ENCODE data around the gene OPCML. TPM values are rescaled to one million over a fixed set of nuclear protein-coding genes. Genes with fewer than 3 reads are reported as not detected.

The OPCML gene
- total RNA-seq, 1 donor from 2014 or later: not detected

DNA sequence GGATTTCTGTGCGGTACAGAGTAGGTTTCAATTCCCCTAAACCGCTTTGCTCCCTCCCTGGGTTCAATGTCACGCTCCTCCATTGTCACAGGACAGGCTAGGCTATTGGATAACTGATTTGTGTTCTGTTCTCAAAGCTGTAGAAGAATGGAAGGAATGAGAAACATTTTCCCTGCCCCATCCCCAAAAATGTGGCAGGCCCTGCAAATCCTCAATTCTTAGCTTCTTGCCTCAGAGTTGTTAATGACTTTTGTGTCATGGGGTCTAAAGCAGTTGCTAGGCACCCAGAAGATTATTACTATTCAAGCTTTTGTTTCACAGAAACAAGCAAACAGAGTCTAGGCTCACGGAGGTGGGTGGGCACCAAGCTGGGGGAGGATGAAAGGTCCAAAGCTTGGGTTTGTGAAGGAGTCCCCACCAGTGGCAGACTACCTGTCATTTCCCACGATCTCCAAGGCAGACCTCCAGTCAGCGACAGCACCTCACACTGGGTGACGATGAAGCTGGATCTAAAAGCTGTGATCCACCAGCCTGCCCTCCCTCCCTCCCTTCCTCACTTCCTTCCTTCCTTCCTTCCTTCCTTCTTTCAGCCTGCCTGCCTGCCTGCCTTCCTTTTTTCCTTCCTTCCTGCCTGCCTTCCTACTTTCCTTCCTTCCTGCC lies 1080.2 kb downstream of the OPCML start:
- no peak for DNase-seq

DNA sequence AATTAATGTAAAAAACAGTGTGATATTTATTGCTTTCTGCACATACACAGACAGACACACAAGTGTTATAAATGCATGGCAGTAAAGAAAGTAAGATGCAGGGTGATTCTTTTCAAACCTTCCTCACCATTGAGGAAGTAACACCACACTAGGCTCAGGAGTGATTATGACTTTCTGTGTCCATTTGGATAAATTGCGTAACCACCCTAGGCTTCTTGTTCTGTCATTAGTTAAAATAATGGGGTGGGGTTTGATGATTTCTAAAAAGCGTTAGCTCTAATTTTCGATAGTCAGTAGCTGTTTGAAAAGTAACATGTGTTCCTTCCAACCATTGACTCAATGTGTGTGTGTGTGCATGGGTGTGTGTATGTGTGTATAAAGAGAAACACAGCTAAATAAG lies 1081.7 kb downstream of the OPCML start:
- no peak for DNase-seq

DNA sequence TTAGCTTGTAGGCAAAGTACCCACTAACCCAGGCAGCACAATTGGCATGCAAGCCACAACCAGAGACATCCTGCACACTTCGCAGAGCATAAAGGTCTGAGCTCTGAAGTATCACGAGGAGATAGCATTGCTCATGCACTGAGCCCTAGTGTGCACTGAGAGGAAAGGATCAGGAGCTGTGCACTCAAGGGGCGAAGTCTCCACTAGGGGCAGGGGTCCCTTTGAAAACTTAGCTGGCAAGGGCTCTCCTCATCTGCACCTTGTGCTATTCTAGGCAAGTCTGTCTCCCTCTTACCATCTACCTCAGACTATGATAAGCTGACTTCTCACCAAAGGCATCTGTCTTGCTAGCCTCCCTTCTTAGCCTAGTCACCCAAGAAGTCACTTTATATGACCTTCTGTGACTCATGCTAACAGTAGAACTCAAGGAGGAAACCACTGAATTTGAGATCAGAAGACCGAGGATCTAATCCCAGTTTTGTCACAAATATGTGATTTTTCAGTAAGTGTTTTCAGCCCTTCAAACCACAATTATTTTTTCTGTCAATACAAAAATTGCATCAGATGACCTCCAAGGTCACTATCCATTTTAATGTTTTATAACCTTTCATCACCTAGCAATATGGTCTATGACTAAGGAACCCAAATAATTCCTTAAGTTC lies 1083.8 kb downstream of the OPCML start:
- DNase-seq: no peak

DNA sequence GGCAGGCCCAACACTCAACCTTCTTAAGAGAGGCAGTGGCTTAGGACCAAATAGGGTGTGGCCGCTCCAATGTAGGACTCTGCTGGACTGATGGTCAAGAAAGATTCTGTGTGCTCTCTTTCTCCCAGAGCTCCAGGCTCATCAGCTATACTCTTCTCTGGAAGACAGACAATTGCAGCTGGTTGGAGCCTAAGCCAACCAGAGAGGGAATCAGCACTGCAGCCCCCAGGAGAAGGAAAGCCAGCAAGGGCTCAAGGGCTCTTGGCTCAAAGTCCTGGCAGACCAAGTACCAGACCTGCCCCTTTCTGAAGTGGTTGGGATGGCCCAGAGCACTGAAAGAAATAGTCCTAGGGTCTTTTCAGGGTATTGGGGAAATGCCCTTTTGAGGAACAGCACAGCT lies 1084.5 kb downstream of the OPCML start:
- DNase-seq: no peak

DNA sequence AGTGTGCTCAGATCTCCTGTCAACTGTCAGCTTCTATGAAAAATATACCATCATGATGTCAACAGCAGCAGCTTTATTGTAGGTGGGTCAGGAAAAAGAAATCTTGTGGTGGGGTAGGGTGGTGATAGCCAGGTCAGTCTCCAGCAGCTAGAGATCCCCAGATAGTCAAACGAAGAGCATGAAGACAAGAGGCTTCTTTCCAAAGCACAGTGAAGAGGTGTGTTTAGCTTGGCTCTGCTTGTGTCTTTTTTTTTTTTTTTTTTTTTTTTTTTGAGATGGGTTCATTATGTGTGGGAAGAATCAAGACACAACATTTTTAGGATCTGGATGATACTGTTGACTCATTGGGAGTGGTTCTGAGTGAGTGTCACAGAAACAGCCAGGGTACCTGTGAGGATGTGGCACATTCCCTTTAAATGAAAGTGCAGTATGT lies 1086.4 kb downstream of the OPCML start:
- no peak for DNase-seq

DNA sequence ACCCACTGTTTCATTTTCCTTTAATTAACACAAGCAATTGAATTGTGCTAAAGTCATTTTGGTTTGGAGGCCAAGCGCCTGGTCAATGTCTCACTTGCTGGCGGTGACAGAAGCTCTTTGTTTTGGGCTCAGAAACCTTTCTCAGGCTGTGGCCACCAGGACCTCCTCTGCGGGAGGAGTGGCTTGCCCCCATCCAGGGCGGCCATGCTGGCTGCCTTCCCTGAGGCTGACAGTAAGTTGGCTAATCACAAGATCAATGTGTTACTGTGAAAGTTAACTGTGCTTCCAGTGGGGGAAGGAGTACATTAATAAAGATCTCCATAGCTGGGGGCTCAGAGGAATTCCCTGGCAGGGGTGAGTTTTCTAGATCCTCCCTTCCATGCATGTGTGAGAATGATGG lies 1087.4 kb downstream of the OPCML start:
- no peak for DNase-seq

DNA sequence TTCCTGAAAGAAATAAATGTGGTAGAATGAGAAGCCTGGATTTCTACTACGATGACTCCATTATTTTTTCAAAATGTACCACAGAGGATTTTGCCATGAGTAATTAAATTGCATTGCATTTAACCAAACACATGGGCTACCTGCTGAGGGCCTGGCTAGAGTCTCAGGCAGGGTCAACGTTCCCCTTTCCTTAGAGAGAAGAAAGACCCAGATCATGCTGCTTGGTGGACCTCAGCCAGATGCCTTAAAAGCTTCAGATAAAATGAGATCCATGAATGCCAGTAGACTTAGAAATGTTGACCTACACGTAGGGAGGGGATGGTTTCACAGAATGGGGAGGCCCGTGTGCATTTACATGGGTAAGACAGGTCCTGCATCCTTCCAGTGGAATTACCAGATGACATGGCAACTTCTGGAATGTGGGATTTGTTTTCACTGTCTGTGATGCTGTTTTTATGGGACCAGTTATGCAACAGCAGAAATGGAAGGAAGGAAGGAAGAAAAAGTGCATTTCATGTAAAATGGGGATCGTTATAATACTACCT lies 1092.5 kb downstream of the OPCML start:
- no peak for DNase-seq

DNA sequence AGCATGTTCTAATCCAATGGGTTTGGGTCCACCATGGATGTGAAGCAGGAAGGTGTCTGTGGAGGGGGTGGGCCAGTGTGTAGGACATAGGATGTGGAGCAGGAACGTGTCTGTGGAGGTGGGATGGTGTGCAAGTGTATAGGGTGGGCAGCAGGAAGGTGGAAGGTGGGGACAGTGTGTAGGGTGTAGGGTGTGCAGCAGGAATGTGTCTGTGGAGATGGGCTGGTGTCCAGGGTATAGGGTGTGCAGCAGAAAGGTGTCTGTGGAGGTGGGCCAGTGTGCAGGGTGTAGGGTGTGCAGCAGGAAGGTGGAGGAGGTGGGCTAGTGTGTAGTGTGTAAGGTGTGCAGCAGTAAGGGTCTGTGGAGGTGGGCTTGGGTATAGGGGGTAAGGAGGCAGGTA lies 1093.9 kb downstream of the OPCML start:
- no peak for DNase-seq

DNA sequence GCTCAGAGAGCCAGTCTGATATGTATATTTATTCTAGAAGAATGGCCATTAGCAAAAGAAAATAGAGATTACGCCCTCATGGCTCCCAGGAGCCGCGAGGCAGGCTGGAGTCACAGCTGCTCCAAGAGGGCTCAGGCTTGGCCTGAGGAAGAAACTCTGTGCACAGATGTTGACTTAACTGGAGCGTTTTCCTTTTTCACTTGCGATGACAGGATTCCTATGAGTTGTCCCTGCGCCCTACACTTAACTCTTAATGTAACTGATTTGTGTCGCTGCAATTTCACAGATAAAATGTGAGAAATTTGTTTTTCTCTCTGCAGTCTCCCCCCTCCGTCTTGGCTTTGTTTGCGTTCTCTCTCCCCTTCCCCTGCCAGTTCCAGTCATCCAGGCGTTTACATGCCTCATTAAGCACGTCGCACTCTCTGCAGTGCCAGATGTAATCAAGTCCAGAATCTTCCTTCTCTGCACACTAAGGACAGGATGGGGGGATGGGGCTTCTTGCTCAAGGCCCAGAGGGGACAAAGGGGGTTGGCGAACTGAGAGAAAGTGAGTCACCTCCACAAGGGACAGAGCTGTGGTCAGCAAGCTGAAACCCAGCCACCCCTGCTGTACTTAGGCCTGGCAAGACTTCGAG lies 1101.8 kb downstream of the OPCML start:
- DNase-seq: no peak

DNA sequence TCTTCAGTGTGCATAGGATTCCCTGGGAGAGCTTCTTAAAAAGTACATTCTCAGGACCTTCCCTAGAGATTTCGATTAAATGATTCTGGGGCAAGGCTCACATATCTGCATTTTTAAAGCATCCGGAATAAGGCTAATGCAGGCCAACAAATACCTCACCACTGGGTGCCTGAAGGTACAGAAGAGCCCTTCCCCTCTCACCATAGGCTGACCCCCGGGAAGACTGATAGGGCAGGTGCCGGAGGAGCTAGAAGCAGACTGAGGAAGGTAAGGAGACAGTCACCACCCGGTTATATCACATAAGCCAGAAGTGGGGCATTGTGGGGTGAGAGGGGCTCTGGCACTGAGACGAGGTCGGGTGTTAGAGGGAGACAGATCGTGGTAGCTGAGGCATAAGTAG lies 1102.6 kb downstream of the OPCML start:
- no peak for DNase-seq

DNA sequence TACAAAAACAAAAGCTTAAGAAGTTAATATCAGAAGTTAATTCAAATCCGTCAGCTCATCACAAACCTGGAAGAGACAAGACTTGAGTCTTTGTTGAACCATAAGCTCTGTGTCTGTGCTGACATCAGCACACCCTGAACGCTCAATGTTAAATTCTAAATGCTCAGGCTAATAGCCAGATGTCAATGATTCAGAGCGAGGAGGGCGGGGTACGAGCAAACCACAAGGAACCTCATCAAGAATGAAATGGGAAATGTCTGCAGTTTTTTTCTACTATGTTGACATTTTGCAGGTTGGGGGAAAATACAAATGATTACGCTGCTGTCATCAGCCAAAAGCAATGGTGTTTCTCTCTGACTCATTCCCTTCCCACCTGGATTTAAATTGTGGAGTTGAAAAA lies 1104.7 kb downstream of the OPCML start:
- DNase-seq: no peak

DNA sequence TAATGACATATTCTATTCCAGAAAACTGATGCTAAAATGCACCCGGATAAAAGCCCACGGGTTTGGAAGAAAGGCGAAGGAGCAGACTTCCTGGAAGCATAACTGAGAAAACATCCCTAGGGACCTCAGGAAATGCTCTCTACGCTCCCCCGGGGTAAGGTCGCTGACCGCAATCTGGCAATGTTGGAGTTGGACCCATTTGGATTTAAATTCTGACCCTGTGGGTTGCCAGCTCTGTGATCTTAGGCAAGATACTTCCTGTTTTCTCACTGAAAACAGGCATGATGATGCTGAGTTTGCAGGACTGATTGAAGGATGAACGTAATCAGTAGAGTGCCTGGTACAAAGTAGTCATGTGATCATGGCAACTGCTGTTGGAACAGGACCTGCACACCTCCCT lies 1107.9 kb downstream of the OPCML start:
- DNase-seq: no peak

DNA sequence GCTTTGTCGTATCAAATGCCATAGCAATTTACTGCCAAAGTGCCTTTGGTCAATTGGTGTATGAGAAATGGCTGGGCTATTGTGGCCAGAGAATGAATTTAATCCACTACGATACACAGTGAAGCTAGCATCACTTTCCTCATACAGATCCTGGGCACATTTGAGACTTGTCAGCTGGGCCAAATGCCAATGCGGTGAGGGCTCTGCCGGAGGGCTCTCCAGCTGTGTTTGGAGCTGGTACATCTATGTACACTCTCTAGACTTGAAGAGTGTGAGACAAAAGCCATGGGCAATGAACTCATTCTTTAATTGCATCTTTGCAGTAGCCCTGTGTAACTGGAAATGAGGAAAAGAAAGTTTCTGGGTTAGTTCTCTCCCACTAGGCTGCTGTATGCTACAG lies 1109.0 kb downstream of the OPCML start:
- no peak for DNase-seq

DNA sequence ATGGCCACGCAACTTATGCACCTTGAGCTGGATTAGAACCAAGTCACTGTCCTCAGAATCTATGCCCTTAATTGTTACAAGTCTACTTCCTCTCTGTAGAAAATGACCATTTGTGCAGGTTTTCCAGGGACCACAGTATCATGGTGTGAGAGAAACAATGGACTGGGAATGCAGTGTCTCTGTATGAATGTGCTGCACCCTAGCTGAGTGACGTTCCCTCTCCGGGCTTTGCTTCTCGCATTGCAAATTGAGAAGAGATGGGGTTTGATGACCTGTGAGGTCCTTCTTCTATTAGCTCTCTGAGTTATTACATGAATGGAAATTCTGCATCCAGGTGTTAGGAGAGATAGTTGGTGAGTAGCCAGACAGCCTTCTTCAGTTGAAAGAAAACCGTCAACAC lies 1109.6 kb downstream of the OPCML start:
- DNase-seq: no peak

DNA sequence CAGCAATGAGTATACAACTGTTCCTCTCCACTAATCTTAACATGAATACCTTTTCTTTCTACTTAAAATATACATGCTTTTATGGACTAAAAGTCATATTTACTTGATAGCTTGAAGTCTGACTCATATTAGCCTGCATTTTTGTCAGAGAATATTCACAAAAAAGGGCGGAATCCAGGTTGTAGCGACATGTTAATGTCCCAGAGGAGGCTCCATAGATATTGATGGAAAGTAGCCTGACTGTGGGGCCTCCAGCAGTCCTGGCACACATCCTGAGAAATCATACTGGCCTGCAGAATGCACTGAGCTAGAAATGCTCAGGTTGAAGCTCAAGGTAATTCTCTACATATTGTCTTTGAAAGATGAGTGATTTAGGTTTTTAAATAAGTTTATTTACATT lies 1110.7 kb downstream of the OPCML start:
- DNase-seq: no peak

DNA sequence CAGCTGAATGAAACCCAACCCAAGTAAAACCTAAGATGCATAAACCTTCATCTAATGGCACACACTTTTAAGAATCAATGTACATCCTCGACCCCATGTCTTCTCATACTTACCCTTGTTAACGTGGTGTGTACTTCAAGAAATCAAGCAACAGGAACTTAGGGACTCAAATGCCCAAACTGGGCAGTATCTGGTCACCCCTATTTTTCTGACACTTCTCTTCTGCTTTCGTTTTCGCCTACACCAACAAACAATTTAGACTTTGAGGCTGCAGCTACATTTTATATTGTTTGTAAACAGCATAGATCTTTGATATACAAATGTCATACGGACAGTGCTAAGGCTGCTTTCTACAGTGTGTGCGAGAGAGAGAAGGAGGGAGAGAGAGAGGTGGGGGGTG lies 1117.8 kb downstream of the OPCML start:
- no peak for DNase-seq

DNA sequence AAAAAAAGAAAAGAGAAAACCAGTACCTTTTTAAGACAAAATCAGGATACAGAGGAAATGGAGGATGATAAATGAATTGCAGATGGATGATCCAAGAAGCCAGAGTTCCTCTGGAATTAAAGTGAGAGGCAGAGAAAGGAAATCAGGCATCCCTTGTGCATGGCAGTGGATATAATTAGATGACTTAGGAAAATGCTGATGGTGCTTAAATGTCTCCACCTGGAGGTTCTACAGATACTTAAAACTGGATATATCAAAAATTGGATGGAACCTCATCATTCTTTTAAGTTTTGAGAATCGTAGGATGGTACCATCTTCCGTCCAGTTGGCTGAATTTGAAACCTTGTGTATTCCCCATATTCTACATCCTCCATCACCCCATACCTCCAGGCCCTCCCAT lies 1121.9 kb downstream of the OPCML start:
- DNase-seq: no peak

DNA sequence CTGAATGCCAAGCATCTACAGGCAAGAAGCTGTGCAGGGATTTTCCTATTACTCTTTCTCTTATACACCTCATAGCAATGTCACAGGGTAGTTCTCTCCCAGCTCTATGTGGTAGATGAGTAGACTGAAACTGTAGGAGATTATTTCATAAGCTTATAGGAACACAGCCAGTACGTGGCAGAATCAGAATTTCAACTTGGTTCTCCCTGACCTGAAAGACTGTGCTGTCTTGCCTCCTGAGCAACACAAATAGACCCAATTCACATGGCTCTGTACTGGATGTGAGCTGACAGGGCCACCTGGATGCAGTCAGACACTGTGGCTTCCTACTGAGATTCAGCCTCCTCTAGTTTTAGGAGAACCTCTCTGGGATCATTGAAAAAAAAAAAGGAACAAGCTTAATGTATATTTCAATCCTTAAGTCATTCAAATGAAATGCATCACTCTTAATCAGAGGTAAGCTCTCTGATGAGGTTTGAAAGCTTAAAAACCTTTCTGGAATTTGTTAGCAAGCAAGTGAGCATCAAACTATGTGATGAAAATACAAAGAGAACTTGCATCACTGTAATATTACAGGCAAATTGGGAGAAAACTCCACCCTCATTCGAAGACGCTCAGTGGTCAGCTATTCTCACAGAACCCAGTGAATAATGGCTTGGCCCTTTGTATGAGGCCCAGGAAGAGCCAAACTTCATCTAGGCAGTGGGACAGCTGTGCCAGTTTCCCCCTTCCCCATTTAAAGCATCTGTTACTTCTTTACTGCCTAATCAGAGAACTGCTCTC lies 1122.5 kb downstream of the OPCML start:
- no peak for DNase-seq

DNA sequence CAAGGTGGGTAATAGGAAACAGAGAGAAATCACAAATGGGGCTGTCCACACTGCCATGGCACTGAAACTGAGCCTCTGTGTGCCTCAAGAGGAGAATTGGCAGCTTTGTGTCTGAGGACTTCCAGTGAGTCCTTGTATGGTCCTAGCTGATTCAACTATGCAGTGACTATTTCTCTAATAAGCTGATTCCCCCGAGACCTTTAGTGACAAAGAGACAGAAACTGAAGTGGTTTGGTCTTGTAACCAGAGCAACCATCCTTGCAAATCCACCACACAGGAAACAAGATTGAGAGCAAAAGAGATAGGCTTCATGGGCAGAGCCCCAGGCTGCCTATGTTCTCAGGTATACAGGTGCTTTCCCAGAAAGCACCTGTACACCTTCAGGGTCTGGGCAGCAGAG lies 1123.4 kb downstream of the OPCML start:
- DNase-seq: no peak

DNA sequence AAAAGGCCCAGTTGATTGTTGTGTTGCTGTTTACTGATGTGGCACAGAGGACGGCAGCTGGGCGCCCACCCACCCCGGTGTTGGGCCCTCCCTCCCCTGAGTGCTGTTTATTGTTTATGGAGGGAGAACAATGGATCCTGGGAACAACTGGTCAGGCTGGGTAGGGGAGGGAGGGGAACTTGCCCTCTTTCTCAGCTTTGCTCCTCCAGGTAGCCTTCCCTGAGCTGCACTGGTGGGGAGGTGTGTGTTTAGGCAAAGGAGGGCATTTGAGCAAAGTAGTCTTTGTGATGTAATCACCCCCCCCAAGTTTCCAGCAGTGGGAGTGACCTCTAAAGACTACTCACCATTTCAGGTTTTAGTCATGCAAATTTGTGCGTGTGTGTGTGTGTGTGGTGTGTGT lies 1126.6 kb downstream of the OPCML start:
- no peak for DNase-seq

DNA sequence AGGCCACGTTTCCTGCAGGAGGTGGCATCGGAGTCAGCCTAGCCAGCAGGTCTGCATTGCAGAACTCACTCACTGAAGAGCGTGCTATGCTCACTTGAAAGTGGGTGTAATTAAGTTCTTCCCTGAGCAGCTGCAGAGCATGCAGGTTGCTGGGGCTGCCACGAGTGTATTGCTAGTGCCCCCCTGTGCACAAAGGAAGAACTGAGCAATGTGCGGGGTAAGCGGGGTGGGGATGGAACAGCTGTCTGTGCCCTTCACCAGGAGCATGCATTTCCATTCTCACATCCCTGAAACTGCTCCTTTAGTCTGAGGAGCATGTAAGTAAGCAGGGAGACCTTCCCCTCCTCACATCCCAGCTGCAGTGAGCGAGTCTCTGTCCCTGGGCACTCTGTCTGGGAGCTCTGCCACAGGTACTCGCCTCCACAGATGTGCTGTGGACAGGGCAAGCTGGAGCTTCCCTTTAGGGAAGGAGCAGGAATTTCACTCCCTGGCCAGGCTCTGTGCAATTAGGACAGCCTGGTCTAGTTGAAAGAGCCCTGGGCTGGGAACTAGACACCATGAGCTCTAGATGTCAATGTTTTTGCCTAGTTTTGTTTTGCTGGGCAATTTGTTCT lies 1130.1 kb downstream of the OPCML start:
- DNase-seq: no peak

DNA sequence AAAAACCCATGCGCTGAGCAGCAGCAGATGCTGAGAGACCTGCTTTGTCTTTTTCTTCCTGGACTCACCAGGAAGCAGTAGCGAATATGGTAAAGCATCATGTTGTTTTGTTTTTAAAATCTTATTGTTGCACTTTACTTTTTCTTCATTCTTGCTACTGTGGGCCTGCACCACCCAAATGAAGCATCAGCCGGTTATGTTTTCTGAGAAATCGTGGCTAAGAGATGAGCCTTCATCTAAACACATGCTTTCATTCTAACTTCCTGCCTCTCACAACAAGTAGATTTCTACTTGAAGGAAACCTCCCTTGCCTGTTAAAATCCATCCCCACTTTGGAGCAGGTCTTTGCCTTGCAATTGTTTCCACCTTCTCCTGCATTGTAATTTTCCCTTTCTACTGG lies 1136.0 kb downstream of the OPCML start:
- no peak for DNase-seq

DNA sequence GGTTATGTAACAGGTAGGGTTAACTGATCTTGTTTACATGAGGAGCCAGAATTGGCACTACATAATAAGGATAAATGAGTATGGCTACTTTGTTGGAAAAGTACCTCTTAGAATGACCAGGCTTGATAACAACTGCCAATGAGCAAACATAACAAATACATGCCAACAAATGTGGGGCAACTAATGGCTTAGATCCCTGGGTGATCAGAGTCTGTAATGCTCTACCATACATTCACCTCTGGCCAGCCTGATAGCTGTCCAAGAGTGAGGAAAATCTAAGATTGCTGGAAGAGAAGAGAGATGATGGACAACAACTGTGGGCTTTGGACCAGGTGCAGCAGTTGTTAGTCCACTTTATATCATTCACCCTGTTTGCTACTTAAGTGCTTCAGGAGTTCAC lies 1136.9 kb downstream of the OPCML start:
- no peak for DNase-seq
